Measurements from ENCODE around the gene ZNF827.

GRCh38 chr4:145763399-145763798 lies 175.2 kb downstream of the ZNF827 start:
- TF ChIP-seq, protein P1, sequence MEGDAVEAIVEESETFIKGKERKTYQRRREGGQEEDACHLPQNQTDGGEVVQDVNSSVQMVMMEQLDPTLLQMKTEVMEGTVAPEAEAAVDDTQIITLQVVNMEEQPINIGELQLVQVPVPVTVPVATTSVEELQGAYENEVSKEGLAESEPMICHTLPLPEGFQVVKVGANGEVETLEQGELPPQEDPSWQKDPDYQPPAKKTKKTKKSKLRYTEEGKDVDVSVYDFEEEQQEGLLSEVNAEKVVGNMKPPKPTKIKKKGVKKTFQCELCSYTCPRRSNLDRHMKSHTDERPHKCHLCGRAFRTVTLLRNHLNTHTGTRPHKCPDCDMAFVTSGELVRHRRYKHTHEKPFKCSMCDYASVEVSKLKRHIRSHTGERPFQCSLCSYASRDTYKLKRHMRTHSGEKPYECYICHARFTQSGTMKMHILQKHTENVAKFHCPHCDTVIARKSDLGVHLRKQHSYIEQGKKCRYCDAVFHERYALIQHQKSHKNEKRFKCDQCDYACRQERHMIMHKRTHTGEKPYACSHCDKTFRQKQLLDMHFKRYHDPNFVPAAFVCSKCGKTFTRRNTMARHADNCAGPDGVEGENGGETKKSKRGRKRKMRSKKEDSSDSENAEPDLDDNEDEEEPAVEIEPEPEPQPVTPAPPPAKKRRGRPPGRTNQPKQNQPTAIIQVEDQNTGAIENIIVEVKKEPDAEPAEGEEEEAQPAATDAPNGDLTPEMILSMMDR (IDR thresholded peaks at IDR 0.05): no peak
- TF ChIP-seq POLR2AphosphoS5 (IDR thresholded peaks at IDR 0.05; ENCODE audit: low read depth, low read length): no peak
- TF ChIP-seq, protein P2, sequence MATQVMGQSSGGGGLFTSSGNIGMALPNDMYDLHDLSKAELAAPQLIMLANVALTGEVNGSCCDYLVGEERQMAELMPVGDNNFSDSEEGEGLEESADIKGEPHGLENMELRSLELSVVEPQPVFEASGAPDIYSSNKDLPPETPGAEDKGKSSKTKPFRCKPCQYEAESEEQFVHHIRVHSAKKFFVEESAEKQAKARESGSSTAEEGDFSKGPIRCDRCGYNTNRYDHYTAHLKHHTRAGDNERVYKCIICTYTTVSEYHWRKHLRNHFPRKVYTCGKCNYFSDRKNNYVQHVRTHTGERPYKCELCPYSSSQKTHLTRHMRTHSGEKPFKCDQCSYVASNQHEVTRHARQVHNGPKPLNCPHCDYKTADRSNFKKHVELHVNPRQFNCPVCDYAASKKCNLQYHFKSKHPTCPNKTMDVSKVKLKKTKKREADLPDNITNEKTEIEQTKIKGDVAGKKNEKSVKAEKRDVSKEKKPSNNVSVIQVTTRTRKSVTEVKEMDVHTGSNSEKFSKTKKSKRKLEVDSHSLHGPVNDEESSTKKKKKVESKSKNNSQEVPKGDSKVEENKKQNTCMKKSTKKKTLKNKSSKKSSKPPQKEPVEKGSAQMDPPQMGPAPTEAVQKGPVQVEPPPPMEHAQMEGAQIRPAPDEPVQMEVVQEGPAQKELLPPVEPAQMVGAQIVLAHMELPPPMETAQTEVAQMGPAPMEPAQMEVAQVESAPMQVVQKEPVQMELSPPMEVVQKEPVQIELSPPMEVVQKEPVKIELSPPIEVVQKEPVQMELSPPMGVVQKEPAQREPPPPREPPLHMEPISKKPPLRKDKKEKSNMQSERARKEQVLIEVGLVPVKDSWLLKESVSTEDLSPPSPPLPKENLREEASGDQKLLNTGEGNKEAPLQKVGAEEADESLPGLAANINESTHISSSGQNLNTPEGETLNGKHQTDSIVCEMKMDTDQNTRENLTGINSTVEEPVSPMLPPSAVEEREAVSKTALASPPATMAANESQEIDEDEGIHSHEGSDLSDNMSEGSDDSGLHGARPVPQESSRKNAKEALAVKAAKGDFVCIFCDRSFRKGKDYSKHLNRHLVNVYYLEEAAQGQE (IDR thresholded peaks at IDR 0.05; ENCODE audit: insufficient read depth in 1 of 2, low read depth in 2 of 2, low read length in 1 of 2): no peak
- TF ChIP-seq SIN3A (IDR thresholded peaks at IDR 0.05; ENCODE audit: borderline replicate concordance, insufficient read depth, low read depth, low read length): no peak
- TF ChIP-seq TCF7L2 (IDR thresholded peaks at IDR 0.05; ENCODE audit: low read depth, low read length): no peak
